Activated T-helper 2 cell treated with anti-CD3 and anti-CD28 coated beads, Interferon-gamma antibody, Interleukin-2, Interleukin-4, amounts not matched to agents 10 μg/mL and 5 μg/mL and 100 μg/mL, durations not matched to agents 14 hours and 24 hours and 36 hours (primary cell): ENCODE measurements around the gene ASIC2. TPM values are rescaled to one million over a fixed set of nuclear protein-coding genes. Genes with fewer than 3 reads are reported as not detected.

Source experiments
- DNase-seq: peaks from one replicate; pipeline ENCODE4 v3.0.0; 2021; ENCODE audit warnings: low spot score
- H3K27ac Mint-ChIP-seq: one replicate; pipeline ENCODE4 v1.8.0; 2021; ENCODE audit warnings: mixed read lengths
- H3K27me3 Mint-ChIP-seq: one replicate; pipeline ENCODE4 v1.8.0; 2021; ENCODE audit warnings: low read depth, mixed read lengths
- H3K36me3 Mint-ChIP-seq: one replicate; pipeline ENCODE4 v1.8.0; 2021; ENCODE audit warnings: low read depth, mixed read lengths
- H3K4me1 Mint-ChIP-seq: one replicate; pipeline ENCODE4 v1.8.0; 2021; ENCODE audit warnings: low read depth, mixed read lengths
- H3K4me3 Mint-ChIP-seq: one replicate; pipeline ENCODE4 v1.8.0; 2021; ENCODE audit warnings: low read depth, mild to moderate bottlenecking, moderate library complexity, mixed read lengths
- H3K9me3 Mint-ChIP-seq: one replicate; pipeline ENCODE4 v1.8.0; 2021; ENCODE audit warnings: mixed read lengths
- intact Hi-C: fragments of 100-400 bp; cut with micrococcal nuclease; formaldehyde crosslinking; loops from one replicate; pipeline ENCODE4 v1.15.1; 2023
- total RNA-seq: library from RNA; stranded (reverse); gene quantifications from 2 replicates; pipeline ENCODE4 v1.2.3, GENCODE V29; 2022

The ASIC2 gene
- total RNA-seq, 1 donor from 2014 or later, result not detected

DNA sequence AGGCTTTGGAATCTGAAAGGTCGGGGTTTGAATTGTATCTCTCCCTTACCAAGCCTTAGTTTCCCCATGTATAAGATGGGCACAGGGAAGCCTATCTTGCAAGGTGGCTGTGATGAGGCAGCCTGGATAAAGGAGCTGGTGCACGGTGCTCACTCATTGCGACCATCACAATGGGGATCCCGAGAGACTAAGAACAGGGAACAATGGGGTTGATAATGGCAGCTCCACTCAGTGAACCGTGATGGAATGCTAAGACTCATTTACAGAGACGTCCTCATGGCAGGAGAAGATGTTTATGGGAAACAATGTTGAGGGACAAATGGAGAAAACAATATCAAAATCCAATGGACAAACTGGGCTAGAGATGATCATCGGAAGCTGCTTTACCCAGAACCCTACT is 219.7 kb downstream of the ASIC2 start:
- no peaks in the 10 kb centered on the region for H3K4me1 Mint-ChIP-seq
- no peaks in the 10 kb centered on the region for H3K9me3 Mint-ChIP-seq
- no peak overlapping the region for H3K4me3 Mint-ChIP-seq
- peaks cover 15% of the 10 kb centered on the region for H3K27me3 Mint-ChIP-seq
- intact Hi-C loops, result no loop called here
- H3K27ac Mint-ChIP-seq, result no peak overlapping the region
- H3K36me3 Mint-ChIP-seq, result no peaks in the 10 kb centered on the region
- no peak for DNase-seq

DNA sequence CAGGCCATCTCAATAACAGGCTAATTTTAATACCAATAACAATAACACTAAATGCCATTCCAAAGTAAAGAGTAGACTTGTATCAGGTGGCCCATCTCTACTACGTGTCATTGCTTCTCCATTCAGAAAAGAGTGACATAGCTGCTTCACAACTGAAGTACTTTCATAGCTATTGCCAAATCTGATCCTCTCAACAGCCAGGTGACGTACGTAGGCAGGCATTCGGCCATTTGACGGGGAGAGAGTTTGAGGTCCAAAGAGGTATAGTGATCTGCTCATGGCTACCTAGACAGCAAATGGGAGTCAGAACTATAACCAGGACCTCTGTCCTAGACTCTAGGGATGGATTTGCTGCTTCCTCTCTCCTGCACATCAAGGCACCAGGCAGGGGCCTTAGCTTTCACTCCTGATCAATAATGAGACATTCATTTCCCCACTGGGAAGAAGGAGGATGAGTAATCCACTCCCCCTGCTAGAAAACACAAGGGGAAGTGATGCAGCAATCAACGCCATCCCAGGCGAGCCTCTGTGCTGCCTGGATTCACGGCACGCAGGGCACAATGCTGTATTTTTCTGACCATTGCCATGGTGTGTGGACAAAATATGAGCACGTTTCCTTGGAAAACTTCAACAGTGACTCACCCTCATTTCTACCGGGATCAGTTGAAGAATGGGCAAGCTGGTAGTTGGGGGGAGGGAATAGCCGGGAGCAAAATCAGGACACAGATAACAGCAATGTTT is 220.5 kb downstream of the ASIC2 start:
- Mint-ChIP-seq H3K4me3 (no peak overlapping the region), H3K36me3 (no peaks in the 10 kb centered on the region), H3K4me1 (no peaks in the 10 kb centered on the region), H3K27me3 (peaks cover 15% of the 10 kb centered on the region), H3K27ac (no peak overlapping the region), H3K9me3 (no peaks in the 10 kb centered on the region)
- DNase-seq, result no peak
- intact Hi-C loops, result no loop called here

DNA sequence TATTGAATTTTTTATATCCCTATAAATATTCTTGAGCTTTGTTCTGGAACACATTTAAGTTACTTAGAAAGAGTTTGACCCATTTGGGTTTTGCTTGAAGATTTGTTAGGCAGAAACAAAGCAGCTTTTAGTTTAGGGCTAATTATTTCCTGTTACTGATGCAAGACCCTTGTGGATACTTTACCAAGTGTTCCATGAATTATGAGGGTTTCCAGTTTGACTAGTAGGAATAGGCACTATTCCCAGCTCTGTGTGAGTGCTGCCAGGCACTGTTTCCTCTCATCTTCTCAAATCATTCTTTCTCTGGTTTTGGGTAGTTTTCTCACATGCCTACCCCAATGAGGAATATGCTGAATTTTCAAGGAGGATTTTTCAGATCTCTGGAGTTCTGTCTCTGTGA is 221.4 kb downstream of the ASIC2 start:
- Mint-ChIP-seq H3K4me1 (no peaks in the 10 kb centered on the region), H3K4me3 (no peak overlapping the region), H3K36me3 (no peaks in the 10 kb centered on the region), H3K9me3 (no peaks in the 10 kb centered on the region), H3K27ac (no peak overlapping the region), H3K27me3 (peaks cover 15% of the 10 kb centered on the region)
- intact Hi-C loops, result no loop called here
- no peak for DNase-seq

DNA sequence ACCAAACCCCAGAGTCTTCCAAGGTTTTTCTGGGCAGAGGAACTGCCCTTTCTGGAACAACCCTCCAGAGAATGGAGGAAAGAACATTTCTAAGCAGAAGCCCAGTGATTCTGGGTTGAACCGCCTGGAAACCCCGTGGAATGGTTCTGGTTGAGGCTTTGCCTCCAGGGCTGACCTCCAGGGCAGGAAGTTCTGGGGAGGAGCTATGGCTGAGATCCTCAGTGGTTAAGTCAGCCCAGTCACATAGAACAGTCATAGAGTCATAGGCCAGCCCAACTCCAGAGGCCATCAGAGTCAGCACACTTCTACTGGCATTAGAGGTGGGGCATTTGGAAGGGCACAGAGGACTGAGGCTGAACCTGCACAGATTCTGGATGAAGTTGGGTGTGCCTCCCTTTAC is 235.5 kb downstream of the ASIC2 start:
- Mint-ChIP-seq H3K9me3 (no peaks in the 10 kb centered on the region), H3K36me3 (no peaks in the 10 kb centered on the region), H3K4me3 (no peak overlapping the region), H3K27me3 (peaks cover 4% of the 10 kb centered on the region), H3K4me1 (no peaks in the 10 kb centered on the region), H3K27ac (no peak overlapping the region)
- intact Hi-C loops, result loop anchor here (10.0 kb wide), 1 partner anchor 57 kb away; no protein-coding TSS in a partner anchor
- DNase-seq, result no peak

GRCh38 chr17:33056399-33057146 is 236.5 kb downstream of the ASIC2 start:
- Mint-ChIP-seq H3K4me3 (no peak overlapping the region), H3K9me3 (no peaks in the 10 kb centered on the region), H3K36me3 (no peaks in the 10 kb centered on the region), H3K4me1 (no peaks in the 10 kb centered on the region), H3K27me3 (peaks cover 4% of the 10 kb centered on the region), H3K27ac (no peak overlapping the region)
- intact Hi-C loops, result loop anchor here (10.0 kb wide), 1 partner anchor 58 kb away; no protein-coding TSS in a partner anchor
- DNase-seq, result no peak

DNA sequence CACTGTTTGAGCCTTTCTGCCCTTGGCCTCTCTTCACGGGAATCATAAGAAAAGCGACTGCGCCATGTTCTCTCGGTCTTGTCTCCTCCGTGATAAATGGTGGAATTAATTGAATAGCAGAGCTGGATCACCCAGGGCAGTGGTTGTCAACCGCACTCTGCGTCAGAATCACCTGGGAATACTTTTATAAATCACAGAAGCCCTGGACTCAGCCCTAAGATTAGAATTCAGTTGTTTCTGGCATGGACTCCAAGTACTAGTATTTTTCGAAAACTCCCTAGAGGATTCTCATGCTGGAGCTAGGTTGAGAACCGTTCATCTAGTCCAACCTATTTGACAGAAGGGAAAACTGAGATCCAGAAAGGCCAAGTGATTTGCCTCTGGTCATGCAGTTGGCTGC is 237.3 kb downstream of the ASIC2 start:
- no peak overlapping the region for H3K4me3 Mint-ChIP-seq
- H3K9me3 Mint-ChIP-seq, result no peaks in the 10 kb centered on the region
- no peaks in the 10 kb centered on the region for H3K36me3 Mint-ChIP-seq
- intact Hi-C loops, result loop anchor here (10.0 kb wide), 1 partner anchor 59 kb away; no protein-coding TSS in a partner anchor
- no peak for DNase-seq
- H3K27ac Mint-ChIP-seq, result no peak overlapping the region
- H3K4me1 Mint-ChIP-seq, result no peaks in the 10 kb centered on the region
- peaks cover 2% of the 10 kb centered on the region for H3K27me3 Mint-ChIP-seq

- Mint-ChIP-seq H3K4me1 (no peaks in the 10 kb centered on the region), H3K4me3 (no peak overlapping the region), H3K27me3 (no peaks in the 10 kb centered on the region), H3K27ac (no peak overlapping the region), H3K9me3 (no peaks in the 10 kb centered on the region), H3K36me3 (no peaks in the 10 kb centered on the region)
- DNase-seq, result no peak
- intact Hi-C loops, result loop anchor here (10.0 kb wide), 1 partner anchor 60 kb away; no protein-coding TSS in a partner anchor
These were observed 237.9 kb downstream of the ASIC2 start for GRCh38 chr17:33055171-33055611.

DNA sequence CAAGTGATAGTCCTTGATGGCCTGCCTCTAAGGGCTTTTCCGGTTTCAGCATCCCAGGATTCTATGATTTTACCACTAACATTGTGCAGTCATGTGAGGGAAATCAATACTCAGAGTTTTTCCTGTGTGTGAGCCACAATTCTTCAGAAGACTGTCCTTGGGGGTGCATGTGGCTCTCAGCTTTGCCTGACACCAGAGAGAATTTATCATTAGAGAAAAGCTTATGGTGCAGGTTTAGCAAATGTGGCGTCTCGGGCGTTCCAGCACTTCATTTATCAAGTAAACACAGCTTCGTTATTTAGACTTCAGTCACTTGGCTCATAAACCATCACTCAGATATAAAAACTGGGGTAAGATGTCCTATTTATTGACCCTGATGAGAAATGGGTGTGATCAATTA is 238.7 kb downstream of the ASIC2 start:
- H3K4me1 Mint-ChIP-seq, result no peaks in the 10 kb centered on the region

DNA sequence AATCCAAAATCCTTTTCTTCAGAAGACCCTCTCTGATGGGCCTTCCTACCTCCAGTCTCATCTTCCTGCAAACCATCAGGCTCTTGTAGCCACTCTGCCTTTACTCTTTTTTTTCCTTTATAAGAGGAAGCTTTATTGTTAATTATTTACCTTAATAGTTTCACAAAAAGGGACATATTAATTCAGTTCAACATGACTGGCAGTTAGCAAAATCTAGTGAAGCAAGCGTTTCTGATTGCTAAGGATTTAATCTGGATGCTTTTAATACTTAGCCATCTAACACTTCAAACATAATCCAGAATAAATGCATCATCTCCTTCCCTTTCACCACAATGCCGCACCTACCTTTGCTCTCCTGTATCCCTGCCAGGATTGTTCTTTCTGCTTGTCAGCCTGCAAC is 239.4 kb downstream of the ASIC2 start:
- no peaks in the 10 kb centered on the region for H3K9me3 Mint-ChIP-seq
- no peaks in the 10 kb centered on the region for H3K36me3 Mint-ChIP-seq
- H3K4me1 Mint-ChIP-seq, result no peaks in the 10 kb centered on the region
- DNase-seq, result no peak
- no peak overlapping the region for H3K4me3 Mint-ChIP-seq
- no peak overlapping the region for H3K27ac Mint-ChIP-seq
- intact Hi-C loops, result loop anchor here (10.0 kb wide), 1 partner anchor 61 kb away; no protein-coding TSS in a partner anchor
- H3K27me3 Mint-ChIP-seq, result no peaks in the 10 kb centered on the region

More for the DNA sequence above, 238.7 kb downstream of the ASIC2 start:
- Mint-ChIP-seq H3K27me3 (no peaks in the 10 kb centered on the region), H3K36me3 (no peaks in the 10 kb centered on the region), H3K9me3 (no peaks in the 10 kb centered on the region), H3K27ac (no peak overlapping the region), H3K4me3 (no peak overlapping the region)
- DNase-seq, result no peak
- intact Hi-C loops, result loop anchor here (10.0 kb wide), 1 partner anchor 60 kb away; no protein-coding TSS in a partner anchor

- H3K9me3 Mint-ChIP-seq, result no peaks in the 10 kb centered on the region
- H3K27me3 Mint-ChIP-seq, result no peaks in the 10 kb centered on the region
- H3K4me3 Mint-ChIP-seq, result no peak overlapping the region
- no peak for DNase-seq
- no peaks in the 10 kb centered on the region for H3K36me3 Mint-ChIP-seq
- H3K27ac Mint-ChIP-seq, result no peak overlapping the region
- intact Hi-C loops, result loop anchor here (10.0 kb wide), 1 partner anchor 62 kb away; no protein-coding TSS in a partner anchor
- H3K4me1 Mint-ChIP-seq, result no peaks in the 10 kb centered on the region
These were observed 240.2 kb downstream of the ASIC2 start for GRCh38 chr17:33052856-33053255.

GRCh38 chr17:33050611-33051140 is 242.4 kb downstream of the ASIC2 start:
- Mint-ChIP-seq H3K36me3 (no peaks in the 10 kb centered on the region), H3K4me3 (no peak overlapping the region)

DNA sequence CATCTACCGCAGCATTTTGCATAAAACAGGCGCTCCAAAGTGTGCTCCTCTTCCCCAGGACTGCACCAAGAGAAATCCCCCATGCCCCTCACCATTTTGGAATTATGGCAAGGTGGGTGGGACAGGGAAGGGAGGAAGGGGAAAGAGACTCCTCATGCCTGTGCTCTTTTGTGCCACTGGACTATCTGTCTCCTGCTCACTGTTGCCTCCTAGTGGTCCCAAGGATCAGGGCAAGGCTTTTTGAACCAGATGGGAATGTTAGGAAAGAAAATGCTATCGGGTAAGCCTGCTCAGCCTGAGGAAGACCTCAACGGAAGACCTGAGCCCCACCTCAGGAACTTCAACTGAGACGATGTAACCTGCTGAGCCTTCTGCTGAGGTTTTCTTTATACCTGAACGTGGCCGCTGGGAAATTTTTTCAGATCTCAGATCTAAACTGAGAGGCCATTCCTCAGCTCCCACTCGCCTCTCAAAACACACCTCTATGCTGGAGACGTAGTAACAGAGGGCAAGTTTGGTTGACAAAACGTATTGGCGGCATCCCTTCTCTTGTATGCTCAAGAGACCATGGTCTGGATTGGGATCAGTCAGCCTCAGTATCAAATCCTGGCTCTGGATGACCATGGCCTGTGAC is 243.2 kb downstream of the ASIC2 start:
- Mint-ChIP-seq H3K27me3 (peaks cover 5% of the 10 kb centered on the region), H3K27ac (no peak overlapping the region), H3K36me3 (no peaks in the 10 kb centered on the region), H3K4me3 (no peak overlapping the region), H3K4me1 (no peaks in the 10 kb centered on the region), H3K9me3 (no peaks in the 10 kb centered on the region)
- intact Hi-C loops, result loop anchor here (10.0 kb wide), 1 partner anchor 65 kb away; no protein-coding TSS in a partner anchor
- no peak for DNase-seq

More at GRCh38 chr17:33050611-33051140, 242.4 kb downstream of the ASIC2 start:
- intact Hi-C loops, result loop anchor here (10.0 kb wide), 1 partner anchor 64 kb away; no protein-coding TSS in a partner anchor
- peaks cover 4% of the 10 kb centered on the region for H3K27me3 Mint-ChIP-seq
- no peak for DNase-seq
- H3K4me1 Mint-ChIP-seq, result no peaks in the 10 kb centered on the region
- H3K9me3 Mint-ChIP-seq, result no peaks in the 10 kb centered on the region
- no peak overlapping the region for H3K27ac Mint-ChIP-seq
